Uterus (tissue), 2 donors: Measurements from ENCODE around the gene KHDC1.

Experiments
- POLR2A ChIP-seq, 2 donors: fragments of 450-650 bp; IDR thresholded peaks; one replicate each; pipeline ENCODE4 v1.6.1; 2016; ENCODE audit warnings: antibody characterized with exemption in 2 of 2, mild to moderate bottlenecking in 1 of 2, moderate library complexity in 1 of 2
- TF ChIP-seq, protein P1 (sequence below), 4 experiments: fragments of 200-600 bp in 2 of 4; fragments of 450-650 bp in 2 of 4; sonication (generic) in 2 of 4; IDR thresholded peaks; one replicate each; pipeline ENCODE4 v1.5.1; 2016 to 2019; ENCODE audit warnings: antibody characterized with exemption in 4 of 4, mild to moderate bottlenecking in 2 of 4, moderate library complexity in 1 of 4

DNA sequence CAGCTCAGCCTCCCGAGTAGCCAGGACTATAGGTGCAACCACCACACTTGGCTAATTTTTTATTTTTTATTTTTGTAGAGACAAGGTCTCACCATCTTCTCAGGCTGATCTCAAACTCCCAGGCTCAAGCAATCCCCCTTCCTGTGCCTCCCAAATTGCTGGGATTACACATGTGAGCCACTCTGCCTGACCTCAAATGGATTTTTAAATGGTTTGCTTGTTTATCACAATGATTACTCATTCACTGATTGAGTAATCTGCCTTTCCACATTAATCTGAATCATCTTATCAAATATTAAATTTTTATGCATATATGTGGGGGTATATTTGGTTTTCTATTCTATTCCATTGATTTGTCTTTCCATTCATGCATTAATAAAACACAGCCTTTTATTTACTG is 28.3 kb downstream of the KHDC1 start:
- TF ChIP-seq, protein P1, sequence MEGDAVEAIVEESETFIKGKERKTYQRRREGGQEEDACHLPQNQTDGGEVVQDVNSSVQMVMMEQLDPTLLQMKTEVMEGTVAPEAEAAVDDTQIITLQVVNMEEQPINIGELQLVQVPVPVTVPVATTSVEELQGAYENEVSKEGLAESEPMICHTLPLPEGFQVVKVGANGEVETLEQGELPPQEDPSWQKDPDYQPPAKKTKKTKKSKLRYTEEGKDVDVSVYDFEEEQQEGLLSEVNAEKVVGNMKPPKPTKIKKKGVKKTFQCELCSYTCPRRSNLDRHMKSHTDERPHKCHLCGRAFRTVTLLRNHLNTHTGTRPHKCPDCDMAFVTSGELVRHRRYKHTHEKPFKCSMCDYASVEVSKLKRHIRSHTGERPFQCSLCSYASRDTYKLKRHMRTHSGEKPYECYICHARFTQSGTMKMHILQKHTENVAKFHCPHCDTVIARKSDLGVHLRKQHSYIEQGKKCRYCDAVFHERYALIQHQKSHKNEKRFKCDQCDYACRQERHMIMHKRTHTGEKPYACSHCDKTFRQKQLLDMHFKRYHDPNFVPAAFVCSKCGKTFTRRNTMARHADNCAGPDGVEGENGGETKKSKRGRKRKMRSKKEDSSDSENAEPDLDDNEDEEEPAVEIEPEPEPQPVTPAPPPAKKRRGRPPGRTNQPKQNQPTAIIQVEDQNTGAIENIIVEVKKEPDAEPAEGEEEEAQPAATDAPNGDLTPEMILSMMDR (IDR thresholded peaks at IDR 0.05): no peak
- TF ChIP-seq POLR2A (IDR thresholded peaks at IDR 0.05): no peak
